Caco-2 (cell line): ENCODE measurements around the gene TP53BP2. TPM values are rescaled to one million over a fixed set of nuclear protein-coding genes. Genes with fewer than 3 reads are reported as not detected.
A peak's percentile ranks its signal among the peaks of the same experiment; 100 is the strongest.

Experiments used
- BruUV-seq: library from RNA; stranded (reverse); fragments of 400-500 nt; replicated peaks from 2 replicates; lab custom pipeline; 2021; lab: Mats Ljungman, UMichigan
- CTCF ChIA-PET: fragments of 300-600 bp; sonication (Branson Sonifier 250); formaldehyde crosslinking; loops from one replicate; lab custom pipeline; 2022; ENCODE audit warnings: antibody characterized with exemption; lab: Charles Lee
- POLR2A ChIA-PET: fragments of 300-600 bp; sonication (Branson Sonifier 250); formaldehyde crosslinking; loops from one replicate; lab custom pipeline; 2022; ENCODE audit warnings: antibody characterized with exemption; lab: Charles Lee
- DNase-seq, 2 experiments: peaks; one replicate each; pipeline versions ENCODE4 v3.0.0 to v3.0.0-alpha.2; 2020 to 2022
- H3K27me3 ChIP-seq: replicated peaks from 2 replicates; pipeline ENCODE4 v1.6.0; 2011; ENCODE audit warnings: low read length; ENCODE audit not compliant: control insufficient read depth, insufficient read depth
- H3K36me3 ChIP-seq: 2 replicates; pipeline ENCODE4 v1.5.1; 2011; ENCODE audit warnings: low read length; ENCODE audit not compliant: control insufficient read depth, insufficient read depth
- H3K4me1 ChIP-seq: fragments of 250-450 bp; sonication (Bioruptor Pico); 2 replicates; pipeline ENCODE4 v1.5.1; 2020; ENCODE audit warnings: mild to moderate bottlenecking
- H3K4me3 ChIP-seq: 2 replicates; pipeline ENCODE4 v1.5.1; 2011; ENCODE audit warnings: low read depth, mild to moderate bottlenecking, control low read depth, low read length
- H3K9me3 ChIP-seq: fragments of 250-450 bp; sonication (Bioruptor Pico); 2 replicates; pipeline ENCODE4 v1.5.1; 2020; ENCODE audit warnings: mild to moderate bottlenecking, moderate library complexity
- H3K27ac Mint-ChIP-seq: one replicate; pipeline ENCODE4 v1.8.0; 2022; ENCODE audit warnings: mixed read lengths; ENCODE audit not compliant: unreplicated experiment
- H3K27me3 Mint-ChIP-seq: one replicate; pipeline ENCODE4 v1.8.0; 2022; ENCODE audit warnings: mixed read lengths; ENCODE audit not compliant: insufficient read depth, unreplicated experiment
- H3K36me3 Mint-ChIP-seq: one replicate; pipeline ENCODE4 v1.8.0; 2022; ENCODE audit warnings: mild to moderate bottlenecking, mixed read lengths; ENCODE audit not compliant: insufficient read depth, unreplicated experiment
- H3K4me1 Mint-ChIP-seq: one replicate; pipeline ENCODE4 v1.8.0; 2022; ENCODE audit warnings: low read depth, mixed read lengths; ENCODE audit not compliant: unreplicated experiment
- H3K4me3 Mint-ChIP-seq: one replicate; pipeline ENCODE4 v1.8.0; 2022; ENCODE audit warnings: mild to moderate bottlenecking, moderate library complexity, mixed read lengths; ENCODE audit not compliant: unreplicated experiment
- H3K9me3 Mint-ChIP-seq: one replicate; pipeline ENCODE4 v1.8.0; 2022; ENCODE audit warnings: mixed read lengths; ENCODE audit not compliant: unreplicated experiment
- CTCF ChIP-seq, 2 experiments: fragments of 200-600 bp in 1 of 2; IDR thresholded peaks; 1 replicate in 1 of 2; 2 replicates in 1 of 2; pipeline versions ENCODE4 v1.5.1 to v1.8.0; 2011 to 2022; ENCODE audit warnings: antibody characterized with exemption in 1 of 2, control low read depth in 1 of 2, inconsistent platforms in 1 of 2, low read depth in 1 of 2, low read length in 1 of 2, mild to moderate bottlenecking in 1 of 2, moderate library complexity in 1 of 2; ENCODE audit not compliant: insufficient read depth in 1 of 2, severe bottlenecking in 1 of 2, unreplicated experiment in 1 of 2
- intact Hi-C: fragments of 100-400 bp; cut with micrococcal nuclease; formaldehyde crosslinking; loops from one replicate; pipeline ENCODE4 v1.10.0; 2022; ENCODE audit not compliant: unreplicated experiment
- total RNA-seq: library from RNA; stranded (reverse); gene quantifications from 2 replicates; pipeline ENCODE4 v1.2.3, GENCODE V29; 2022

Gene TP53BP2
- total RNA-seq, 1 experiment from 2014 or later, result 49.6 TPM

- ChIA-PET CTCF (no interaction called here), POLR2A (no interaction called here)
- Histone ChIP-seq H3K4me1 (peaks cover 65% of the 10 kb centered on the region), H3K36me3 (peaks cover 13% of the 10 kb centered on the region), H3K9me3 (no peaks in the 10 kb centered on the region), H3K4me3 (no peak overlapping the region), H3K27me3 (no peaks in the 10 kb centered on the region)
- BruUV-seq, result no TSS peak
- no peak overlapping the region for H3K27ac Mint-ChIP-seq
- DNase-seq, result no peak
- H3K27me3 Mint-ChIP-seq, result no peaks in the 10 kb centered on the region
- H3K4me3 Mint-ChIP-seq, result peak overlapping the region; percentile 22
- H3K9me3 Mint-ChIP-seq, result no peaks in the 10 kb centered on the region
- intact Hi-C loops, result no loop called here
- no peak for TF ChIP-seq CTCF (IDR thresholded peaks at IDR 0.05; ENCODE audit: insufficient read depth in 1 of 2, low read depth in 1 of 2, low read length in 1 of 2, severe bottlenecking in 1 of 2, unreplicated experiment in 1 of 2)
- H3K36me3 Mint-ChIP-seq, result peaks cover 97% of the 10 kb centered on the region
- peaks cover 60% of the 10 kb centered on the region for H3K4me1 Mint-ChIP-seq
Observed at GRCh38 chr1:223774134-223774814, 71.5 kb downstream of the TP53BP2 start.

DNA sequence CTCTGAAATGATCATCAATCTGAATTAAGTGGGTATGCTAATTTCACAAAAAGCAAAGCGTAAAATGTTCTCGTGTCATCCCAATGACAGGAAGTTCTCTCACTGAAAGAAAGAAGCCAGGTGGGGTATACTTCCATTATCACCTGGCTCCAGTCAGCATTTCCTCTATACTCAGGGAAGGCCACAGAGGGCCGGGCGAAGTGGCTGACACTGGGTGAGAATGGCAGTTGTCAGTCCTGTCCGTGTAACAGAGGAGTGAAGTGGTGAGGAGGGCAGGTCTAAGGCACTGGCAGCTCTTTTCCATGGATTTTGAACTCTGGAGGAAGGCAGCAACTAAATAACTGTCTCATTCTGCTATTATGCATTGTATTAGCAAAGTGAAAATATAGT is 73.0 kb downstream of the TP53BP2 start:
- ChIA-PET POLR2A (interaction anchor here (0.6 kb wide), 1 partner anchor 488 kb away, joined by 8 read pairs; no protein-coding TSS in a partner anchor), CTCF (no interaction called here)
- peaks cover 61% of the 10 kb centered on the region for H3K4me1 ChIP-seq
- no peaks in the 10 kb centered on the region for H3K27me3 Mint-ChIP-seq
- H3K27me3 ChIP-seq, result no peaks in the 10 kb centered on the region
- no peak for TF ChIP-seq CTCF (IDR thresholded peaks at IDR 0.05; ENCODE audit: insufficient read depth in 1 of 2, low read depth in 1 of 2, low read length in 1 of 2, severe bottlenecking in 1 of 2, unreplicated experiment in 1 of 2)
- H3K4me3 ChIP-seq, result no peak overlapping the region
- H3K9me3 ChIP-seq, result no peaks in the 10 kb centered on the region
- no TSS peak for BruUV-seq
- intact Hi-C loops, result loop anchor here (2.0 kb wide), 1 partner anchor 74 kb away; no protein-coding TSS in a partner anchor
- DNase-seq, result no peak
- no peaks in the 10 kb centered on the region for H3K9me3 Mint-ChIP-seq
- H3K4me3 Mint-ChIP-seq, result peak overlapping the region; percentile 56
- H3K4me1 Mint-ChIP-seq, result peaks cover 60% of the 10 kb centered on the region
- peak overlapping the region; percentile 88 for H3K27ac Mint-ChIP-seq
- H3K36me3 Mint-ChIP-seq, result peaks cover 95% of the 10 kb centered on the region
- peaks cover 10% of the 10 kb centered on the region for H3K36me3 ChIP-seq

DNA sequence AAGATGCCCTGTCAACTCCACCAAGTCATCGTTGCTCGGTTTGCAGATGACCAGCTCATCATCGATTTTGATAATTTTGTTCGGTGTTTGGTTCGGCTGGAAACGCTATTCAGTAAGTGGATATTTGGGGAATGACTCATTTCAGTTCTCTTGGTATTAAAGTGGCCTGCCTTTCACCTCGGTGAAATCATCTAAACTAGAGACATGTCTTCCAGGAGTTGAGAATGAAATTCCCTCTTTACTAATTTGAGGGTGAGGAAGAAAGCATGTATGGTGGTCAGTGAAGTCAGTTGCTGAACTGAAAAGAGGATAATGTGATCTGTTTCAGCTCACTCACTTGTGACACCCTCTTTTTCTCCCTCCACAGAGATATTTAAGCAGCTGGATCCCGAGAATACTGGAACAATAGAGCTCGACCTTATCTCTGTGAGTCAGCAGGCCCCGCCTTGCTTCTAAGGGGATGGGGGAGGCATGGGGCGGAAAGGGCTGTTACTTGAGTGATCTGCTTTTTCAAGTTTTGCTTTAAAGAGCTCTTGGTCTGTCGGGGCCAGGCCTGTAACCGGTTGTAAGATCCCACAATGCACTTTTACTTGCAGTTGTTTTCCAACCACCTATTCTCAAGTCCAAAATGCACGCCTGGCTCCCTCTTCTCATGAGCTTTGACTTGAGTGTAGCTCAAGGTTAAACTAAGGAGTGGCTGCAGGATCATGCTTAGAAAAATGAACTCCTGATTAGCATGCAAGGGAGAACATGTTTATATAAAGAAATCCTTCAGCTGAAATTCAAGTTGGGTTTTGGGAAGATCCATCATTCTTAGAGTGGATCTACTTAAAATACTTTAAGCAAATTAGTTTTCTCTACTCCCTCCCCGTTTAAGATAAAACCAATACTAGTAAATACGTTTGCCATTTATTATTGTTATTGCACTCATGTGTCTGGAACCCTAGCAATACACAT is 73.7 kb downstream of the TP53BP2 start:
- peaks cover 88% of the 10 kb centered on the region for H3K36me3 Mint-ChIP-seq
- no peak overlapping the region for H3K4me3 ChIP-seq
- no peaks in the 10 kb centered on the region for H3K27me3 Mint-ChIP-seq
- peaks cover 55% of the 10 kb centered on the region for H3K4me1 ChIP-seq
- H3K9me3 Mint-ChIP-seq, result no peaks in the 10 kb centered on the region
- TF ChIP-seq CTCF (IDR thresholded peaks at IDR 0.05; ENCODE audit: insufficient read depth in 1 of 2, low read depth in 1 of 2, low read length in 1 of 2, severe bottlenecking in 1 of 2, unreplicated experiment in 1 of 2), result no peak
- DNase-seq, result peak; percentile 74 to 83
- H3K4me1 Mint-ChIP-seq, result peaks cover 53% of the 10 kb centered on the region
- H3K27ac Mint-ChIP-seq, result peak overlapping the region; percentile 88
- H3K36me3 ChIP-seq, result peaks cover 10% of the 10 kb centered on the region
- no TSS peak for BruUV-seq
- peak overlapping the region; percentile 56 for H3K4me3 Mint-ChIP-seq
- CTCF ChIA-PET, result interaction anchor here (0.6 to 1.0 kb wide), 4 partner anchors 74 to 691 kb away, joined by 3 read pairs; no protein-coding TSS in a partner anchor
- intact Hi-C loops, result loop anchor here (2.0 kb wide), 1 partner anchor 75 kb away; no protein-coding TSS in a partner anchor
- no peaks in the 10 kb centered on the region for H3K27me3 ChIP-seq
- POLR2A ChIA-PET, result interaction anchor here (0.6 kb wide), 1 partner anchor 489 kb away, joined by 8 read pairs; no protein-coding TSS in a partner anchor
- no peaks in the 10 kb centered on the region for H3K9me3 ChIP-seq
